Subcutaneous abdominal adipose tissue (tissue), 5 donors: Measurements from ENCODE around the gene EN2.

Source experiments
- H3K27ac ChIP-seq: one replicate; pipeline ENCODE4 v1.7.0; 2013; ENCODE audit warnings: low read depth, mild to moderate bottlenecking, inconsistent platforms, low read length, moderate library complexity
- H3K27me3 ChIP-seq, 5 donors: one replicate each; pipeline ENCODE4 v1.7.0; 2013; ENCODE audit warnings: low read length in 5 of 5, inconsistent platforms in 1 of 5; ENCODE audit not compliant: control insufficient read depth in 5 of 5, insufficient read depth in 4 of 5
- H3K36me3 ChIP-seq, 5 donors: one replicate each; pipeline ENCODE4 v1.7.0; 2013; ENCODE audit warnings: low read length in 5 of 5; ENCODE audit not compliant: control insufficient read depth in 5 of 5, insufficient read depth in 5 of 5
- H3K4me1 ChIP-seq, 5 donors: one replicate each; pipeline ENCODE4 v1.7.0; 2013; ENCODE audit warnings: low read length in 5 of 5, mild to moderate bottlenecking in 3 of 5, moderate library complexity in 1 of 5; ENCODE audit not compliant: control insufficient read depth in 5 of 5, insufficient read depth in 5 of 5
- H3K4me3 ChIP-seq, 5 donors: one replicate each; pipeline ENCODE4 v1.7.0; 2013; ENCODE audit warnings: low read length in 5 of 5, low read depth in 1 of 5
- H3K9ac ChIP-seq, 5 donors: one replicate each; pipeline ENCODE4 v1.7.0; 2013; ENCODE audit warnings: low read length in 5 of 5, mild to moderate bottlenecking in 4 of 5, moderate library complexity in 3 of 5
- H3K9me3 ChIP-seq, 5 donors: one replicate each; pipeline ENCODE4 v1.7.0; 2013; ENCODE audit warnings: low read length in 5 of 5; ENCODE audit not compliant: control insufficient read depth in 5 of 5
- donor health status: healthy.
- donor health status: healthy.
- donor health status: healthy.
- donor health status: healthy.
- donor health status: healthy.

Gene EN2

GRCh38 chr7:155450970-155451801 is 6.7 kb upstream of the EN2 start:
- H3K9ac ChIP-seq = no peak overlapping the region
- H3K27ac ChIP-seq = no peak overlapping the region
- H3K27me3 ChIP-seq = peaks cover 76 to 92% (median 85%) of the 10 kb centered on the region in 5 donors
- no peaks in the 10 kb centered on the region for H3K9me3 ChIP-seq
- H3K4me3 ChIP-seq = no peak overlapping the region
- H3K36me3 ChIP-seq = no peaks in the 10 kb centered on the region
- peaks cover 0 to 28% (median 22%) of the 10 kb centered on the region in 5 donors for H3K4me1 ChIP-seq

DNA sequence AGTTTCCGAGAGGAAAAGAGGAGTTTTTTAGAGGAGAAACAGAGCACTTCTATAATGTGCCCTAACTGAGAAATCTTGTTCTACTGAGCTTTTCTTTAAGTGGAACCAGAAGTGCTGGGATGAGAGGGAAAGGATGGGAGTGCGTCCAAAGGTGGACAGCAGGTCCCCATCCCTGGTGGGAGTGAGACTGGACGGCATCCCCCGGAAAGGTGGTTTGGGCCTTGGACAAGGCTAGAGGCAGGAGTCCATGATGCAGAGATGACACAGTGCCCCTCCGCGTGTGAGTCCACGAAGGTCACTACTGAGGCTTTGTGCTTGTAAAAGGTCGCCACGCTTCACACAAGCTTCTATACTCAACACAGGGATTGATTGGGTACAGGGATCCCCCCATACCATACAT is 6.1 kb upstream of the EN2 start:
- Histone ChIP-seq H3K27ac (no peak overlapping the region), H3K36me3 (no peaks in the 10 kb centered on the region), H3K9ac (no peak overlapping the region), H3K9me3 (no peaks in the 10 kb centered on the region), H3K27me3 (peaks cover 80 to 97% (median 88%) of the 10 kb centered on the region in 5 donors), H3K4me3 (no peak overlapping the region), H3K4me1 (peaks cover 1 to 33% (median 28%) of the 10 kb centered on the region in 5 donors)

- no peaks in the 10 kb centered on the region for H3K36me3 ChIP-seq
- H3K9me3 ChIP-seq = no peaks in the 10 kb centered on the region
- peaks cover 77 to 91% (median 84%) of the 10 kb centered on the region in 5 donors for H3K27me3 ChIP-seq
- H3K4me1 ChIP-seq = peaks cover 1 to 38% (median 33%) of the 10 kb centered on the region in 5 donors
- no peak overlapping the region for H3K4me3 ChIP-seq
- no peak overlapping the region for H3K27ac ChIP-seq
- no peak overlapping the region for H3K9ac ChIP-seq
Observed at GRCh38 chr7:155452505-155453295, 5.2 kb upstream of the EN2 start.

GRCh38 chr7:155453296-155454182 is 4.4 kb upstream of the EN2 start:
- H3K9ac ChIP-seq = no peak overlapping the region
- peaks cover 1 to 41% (median 35%) of the 10 kb centered on the region in 5 donors for H3K4me1 ChIP-seq
- peaks cover 71 to 85% (median 75%) of the 10 kb centered on the region in 5 donors for H3K27me3 ChIP-seq
- H3K9me3 ChIP-seq = no peaks in the 10 kb centered on the region
- no peak overlapping the region for H3K27ac ChIP-seq
- H3K36me3 ChIP-seq = no peaks in the 10 kb centered on the region
- no peak overlapping the region for H3K4me3 ChIP-seq

GRCh38 chr7:155454183-155455112 is 3.5 kb upstream of the EN2 start:
- Histone ChIP-seq H3K27ac (no peak overlapping the region), H3K27me3 (peaks cover 72 to 85% (median 74%) of the 10 kb centered on the region in 5 donors), H3K36me3 (no peaks in the 10 kb centered on the region), H3K9me3 (no peaks in the 10 kb centered on the region), H3K4me1 (peaks cover 1 to 41% (median 35%) of the 10 kb centered on the region in 5 donors), H3K4me3 (no peak overlapping the region), H3K9ac (no peak overlapping the region)

DNA sequence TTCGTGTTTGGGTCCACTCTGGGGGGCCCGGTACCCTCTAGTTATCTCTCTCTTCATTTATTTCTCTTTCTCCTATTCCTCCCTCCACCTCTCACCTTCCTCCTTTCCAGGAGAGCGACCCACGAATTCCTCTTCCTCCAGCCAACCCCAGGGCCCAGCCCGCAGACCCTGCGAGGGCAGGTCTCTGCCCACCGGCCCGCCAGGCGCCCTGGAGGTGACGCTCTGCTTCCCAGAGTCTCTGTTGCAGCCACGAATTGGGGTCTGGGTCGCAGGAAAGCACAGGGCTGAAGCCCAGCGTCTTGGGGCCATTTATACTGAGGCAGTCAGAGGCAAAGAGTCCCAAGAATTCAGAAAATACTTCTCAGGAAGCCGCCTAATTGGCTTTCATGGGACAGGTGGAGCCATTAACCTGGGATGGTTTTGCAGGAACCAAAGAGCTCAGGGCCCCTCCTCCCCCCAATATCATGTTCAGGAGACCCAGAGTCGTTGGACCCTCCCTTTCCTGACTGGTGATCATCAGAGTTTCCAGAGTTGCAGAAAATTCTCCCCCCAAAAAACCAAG is 2.7 kb upstream of the EN2 start:
- Histone ChIP-seq H3K4me3 (no peak overlapping the region), H3K9me3 (no peaks in the 10 kb centered on the region), H3K9ac (no peak overlapping the region), H3K27me3 (peaks cover 70 to 85% (median 78%) of the 10 kb centered on the region in 5 donors), H3K36me3 (no peaks in the 10 kb centered on the region), H3K4me1 (peaks cover 1 to 41% (median 35%) of the 10 kb centered on the region in 5 donors), H3K27ac (no peak overlapping the region)

GRCh38 chr7:155455776-155456737 is 1.9 kb upstream of the EN2 start:
- peaks cover 70 to 85% (median 77%) of the 10 kb centered on the region in 5 donors for H3K27me3 ChIP-seq
- no peaks in the 10 kb centered on the region for H3K9me3 ChIP-seq
- no peaks in the 10 kb centered on the region for H3K36me3 ChIP-seq
- peak overlapping the region; percentile 59 to 86 (median 73) for H3K4me3 ChIP-seq
- peaks cover 1 to 41% (median 35%) of the 10 kb centered on the region in 5 donors for H3K4me1 ChIP-seq
- H3K27ac ChIP-seq = no peak overlapping the region
- no peak overlapping the region for H3K9ac ChIP-seq
